Activated T-helper 1 cell treated with anti-CD3 and anti-CD28 coated beads, Interleukin-12 subunit alpha, Interleukin-12 subunit beta, Interleukin-2, Interleukin-4 antibody, amounts not matched to agents 30 ng/mL and 10 ng/mL and 1 ng/mL, durations not matched to agents 14 hours and 24 hours and 36 hours (primary cell): ENCODE measurements around the gene PTGER4. TPM values are rescaled to one million over a fixed set of nuclear protein-coding genes. Genes with fewer than 3 reads are reported as not detected.
A peak's percentile ranks its signal among the peaks of the same experiment; 100 is the strongest.
"Not testable (repeated sequence)": the region's sequence is repeated elsewhere in the genome, so short reads cannot be mapped to it uniquely, and the experiment has no call there.

Experiments used
- DNase-seq: peaks from one replicate; pipeline ENCODE4 v3.0.0; 2021; ENCODE audit warnings: low spot score
- H3K27ac Mint-ChIP-seq: one replicate; pipeline ENCODE4 v1.8.0; 2021; ENCODE audit warnings: mild to moderate bottlenecking, mixed read lengths
- H3K27me3 Mint-ChIP-seq: one replicate; pipeline ENCODE4 v1.8.0; 2022; ENCODE audit warnings: mild to moderate bottlenecking, moderate library complexity, mixed read lengths; ENCODE audit not compliant: insufficient read depth
- H3K36me3 Mint-ChIP-seq: one replicate; pipeline ENCODE4 v1.8.0; 2021; ENCODE audit warnings: low read depth, mixed read lengths
- H3K4me1 Mint-ChIP-seq: one replicate; pipeline ENCODE4 v1.8.0; 2021; ENCODE audit warnings: low read depth, mixed read lengths
- H3K4me3 Mint-ChIP-seq: one replicate; pipeline ENCODE4 v1.8.0; 2021; ENCODE audit warnings: mild to moderate bottlenecking, moderate library complexity, mixed read lengths
- H3K9me3 Mint-ChIP-seq: one replicate; pipeline ENCODE4 v1.8.0; 2021; ENCODE audit warnings: mixed read lengths
- intact Hi-C: fragments of 100-400 bp; cut with micrococcal nuclease; formaldehyde crosslinking; loops from one replicate; pipeline ENCODE4 v1.15.1; 2024
- total RNA-seq: library from RNA; stranded (reverse); gene quantifications from 2 replicates; pipeline ENCODE4 v1.2.3, GENCODE V29; 2022

PTGER4 gene
- total RNA-seq, 1 donor from 2014 or later, result 61.0 TPM

DNA sequence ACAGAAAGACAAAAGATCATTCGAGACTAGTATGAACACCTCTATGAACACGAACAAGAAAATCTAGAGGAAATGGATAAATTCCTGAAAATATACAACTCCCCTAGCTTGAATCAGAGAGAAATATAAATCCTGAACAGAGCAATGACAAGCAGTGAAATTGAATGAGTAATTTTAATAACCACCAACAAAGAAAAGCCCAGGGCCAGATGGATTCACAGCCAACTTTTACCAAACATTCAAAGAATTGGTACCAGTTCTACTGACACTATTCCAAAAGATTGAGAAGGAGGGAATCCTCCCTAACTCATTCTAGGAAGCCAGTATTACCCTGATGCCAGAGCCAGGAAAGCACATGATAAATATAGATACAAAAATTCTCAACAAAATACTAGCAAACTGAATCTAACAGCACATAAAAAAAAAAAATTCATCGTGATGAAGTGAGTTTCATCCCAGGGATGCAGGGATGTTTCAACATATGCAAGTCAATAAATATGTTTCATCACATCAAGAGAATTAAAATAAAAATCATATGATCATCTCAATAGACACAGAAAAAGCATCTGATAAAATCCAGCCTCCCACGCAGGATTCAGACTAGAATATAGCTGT lies 25.2 kb upstream of the PTGER4 start:
- DNase-seq, result no peak
- Mint-ChIP-seq H3K9me3 (peaks cover 11% of the 10 kb centered on the region), H3K36me3 (peaks cover 6% of the 10 kb centered on the region), H3K4me1 (peaks cover 82% of the 10 kb centered on the region), H3K27ac (peak overlapping the region; percentile 95), H3K4me3 (peak overlapping the region; percentile 85), H3K27me3 (peaks cover 2% of the 10 kb centered on the region)
- intact Hi-C loops, result loop anchor here (1.0 to 2.0 kb wide), 2 partner anchors 14 to 164 kb away; no protein-coding TSS in a partner anchor

DNA sequence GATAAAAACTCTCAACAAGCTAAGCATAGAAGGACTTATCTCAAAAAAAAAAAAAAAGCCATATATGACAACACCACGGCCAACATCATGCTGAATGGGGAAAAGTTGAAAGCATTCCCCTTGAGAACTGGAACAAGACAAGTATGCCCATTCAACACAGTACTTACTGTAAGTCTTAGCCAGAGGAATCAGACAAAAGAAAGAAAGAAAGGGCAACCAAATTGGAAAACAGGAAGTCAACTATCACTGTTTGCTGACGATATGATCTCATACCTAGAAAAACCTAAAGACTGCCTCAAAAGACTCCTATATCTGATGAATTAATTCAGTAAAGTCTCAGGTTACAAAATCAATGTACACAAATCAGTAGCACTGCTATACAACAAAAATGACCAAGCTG lies 24.6 kb upstream of the PTGER4 start:
- Mint-ChIP-seq H3K4me3 (peak overlapping the region; percentile 85), H3K9me3 (peaks cover 11% of the 10 kb centered on the region), H3K27me3 (peaks cover 3% of the 10 kb centered on the region), H3K27ac (peak overlapping the region; percentile 85), H3K4me1 (peaks cover 76% of the 10 kb centered on the region), H3K36me3 (peaks cover 6% of the 10 kb centered on the region)
- DNase-seq, result no peak
- intact Hi-C loops, result loop anchor here (1.0 to 2.0 kb wide), 3 partner anchors 14 to 77 kb away; no protein-coding TSS in a partner anchor

DNA sequence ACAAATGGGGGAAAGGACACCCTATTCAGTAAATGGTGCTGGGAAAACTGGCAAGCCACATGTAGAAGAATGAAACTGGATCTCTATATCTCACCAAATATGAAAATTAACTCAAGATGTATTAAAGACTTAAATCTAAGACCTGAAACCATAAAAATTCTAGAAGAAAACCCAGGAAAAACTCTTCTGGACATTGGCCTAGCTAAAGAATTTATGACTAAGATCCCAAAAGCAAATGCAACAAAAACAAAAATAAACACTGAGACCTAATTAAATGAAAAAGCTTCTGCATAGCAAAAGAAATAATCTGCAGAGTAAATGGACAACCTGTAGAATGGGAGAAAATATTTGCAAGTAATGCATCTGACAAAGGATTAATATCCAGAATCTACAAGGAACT lies 23.6 kb upstream of the PTGER4 start:
- H3K27ac Mint-ChIP-seq, intact Hi-C loops: not testable (repeated sequence)

DNA sequence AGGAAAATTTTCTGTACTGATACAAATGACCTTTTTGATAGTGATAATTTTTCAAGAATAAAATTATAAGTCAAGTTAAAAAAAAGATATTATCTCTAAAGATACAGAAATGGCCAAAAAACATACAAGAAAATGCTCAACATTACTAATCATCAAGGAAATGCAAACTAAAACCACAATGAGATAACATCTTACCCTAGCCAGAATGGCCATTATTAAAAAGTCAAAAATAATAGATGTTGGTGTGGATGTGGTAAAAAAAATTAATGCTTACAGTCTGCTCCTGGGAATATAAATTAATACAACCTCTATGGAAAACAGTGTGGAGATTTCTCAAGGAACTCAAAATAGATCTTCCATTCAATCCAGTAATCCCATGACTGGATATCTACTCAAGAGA lies 22.9 kb upstream of the PTGER4 start:
- intact Hi-C loops, result no loop called here
- no peak overlapping the region for H3K4me3 Mint-ChIP-seq
- DNase-seq, result no peak

More for the DNA sequence above, 23.6 kb upstream of the PTGER4 start:
- H3K27me3 Mint-ChIP-seq, H3K4me3 Mint-ChIP-seq, H3K36me3 Mint-ChIP-seq, DNase-seq: not testable (repeated sequence)
- Mint-ChIP-seq H3K9me3 (peaks cover 11% of the 10 kb centered on the region), H3K4me1 (peaks cover 66% of the 10 kb centered on the region)

DNA sequence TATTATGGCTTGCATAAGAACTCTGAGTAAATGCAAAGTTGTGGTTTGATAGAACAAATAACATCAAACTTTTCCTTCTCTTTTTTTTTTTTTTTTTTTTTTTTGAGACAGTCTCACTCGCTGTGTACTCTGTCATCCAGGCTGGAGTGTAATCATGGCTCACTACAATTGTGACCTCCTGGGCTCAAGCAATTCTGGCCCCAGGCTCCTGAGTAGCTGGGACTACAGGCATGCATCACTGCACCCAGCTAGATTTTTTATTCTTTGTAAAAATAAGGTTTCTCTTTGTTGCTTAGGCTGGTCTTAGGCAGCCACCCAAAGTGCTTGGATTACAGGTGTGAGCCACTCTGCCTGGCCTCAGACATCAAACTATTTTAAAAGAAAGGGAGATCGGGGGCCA lies 19.0 kb upstream of the PTGER4 start:
- Mint-ChIP-seq H3K27me3 (peaks cover 3% of the 10 kb centered on the region), H3K9me3 (peaks cover 11% of the 10 kb centered on the region), H3K4me1 (peaks cover 22% of the 10 kb centered on the region), H3K36me3 (peaks cover 4% of the 10 kb centered on the region), H3K4me3 (no peak overlapping the region), H3K27ac (no peak overlapping the region)
- no peak for DNase-seq
- intact Hi-C loops, result no loop called here

More for the DNA sequence above, 22.9 kb upstream of the PTGER4 start:
- peaks cover 3% of the 10 kb centered on the region for H3K27me3 Mint-ChIP-seq
- peaks cover 11% of the 10 kb centered on the region for H3K9me3 Mint-ChIP-seq
- H3K27ac Mint-ChIP-seq, result no peak overlapping the region
- peaks cover 4% of the 10 kb centered on the region for H3K36me3 Mint-ChIP-seq
- H3K4me1 Mint-ChIP-seq, result peaks cover 62% of the 10 kb centered on the region

DNA sequence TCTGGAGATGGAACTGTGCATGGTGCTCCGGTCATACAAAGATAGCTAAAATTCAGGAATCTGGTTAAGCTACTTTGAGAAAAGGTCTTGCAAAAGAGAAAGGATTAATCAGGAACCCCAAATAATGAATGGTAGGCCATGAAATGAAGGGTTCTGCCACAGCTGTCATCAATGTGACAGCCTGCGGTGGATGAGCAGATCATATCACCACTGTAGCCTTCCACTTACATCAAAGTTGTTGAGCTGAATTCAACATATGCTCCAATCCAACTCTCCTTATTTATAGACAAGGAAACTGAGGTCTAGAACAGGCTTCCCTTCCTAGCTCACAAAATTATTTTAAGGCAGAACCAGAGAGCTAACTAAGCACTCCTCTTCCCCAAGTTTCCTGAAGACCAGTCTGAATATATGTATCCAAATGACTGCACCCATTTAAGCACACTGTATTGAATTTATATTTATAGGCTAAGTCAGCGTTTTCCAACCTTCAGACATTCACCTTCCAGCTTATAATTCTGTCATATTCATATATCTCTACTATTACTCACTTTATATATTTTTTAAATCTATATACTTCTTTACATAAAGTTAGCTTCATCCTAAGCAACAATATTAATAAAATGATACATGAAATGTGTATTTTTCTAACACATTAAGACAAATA lies 13.9 kb upstream of the PTGER4 start:
- H3K36me3 Mint-ChIP-seq, result no peaks in the 10 kb centered on the region
- H3K27ac Mint-ChIP-seq, result no peak overlapping the region
- H3K27me3 Mint-ChIP-seq, result peaks cover 4% of the 10 kb centered on the region
- H3K9me3 Mint-ChIP-seq, result no peaks in the 10 kb centered on the region
- H3K4me1 Mint-ChIP-seq, result peaks cover 18% of the 10 kb centered on the region
- H3K4me3 Mint-ChIP-seq, result no peak overlapping the region
- DNase-seq, result no peak
- intact Hi-C loops, result no loop called here

DNA sequence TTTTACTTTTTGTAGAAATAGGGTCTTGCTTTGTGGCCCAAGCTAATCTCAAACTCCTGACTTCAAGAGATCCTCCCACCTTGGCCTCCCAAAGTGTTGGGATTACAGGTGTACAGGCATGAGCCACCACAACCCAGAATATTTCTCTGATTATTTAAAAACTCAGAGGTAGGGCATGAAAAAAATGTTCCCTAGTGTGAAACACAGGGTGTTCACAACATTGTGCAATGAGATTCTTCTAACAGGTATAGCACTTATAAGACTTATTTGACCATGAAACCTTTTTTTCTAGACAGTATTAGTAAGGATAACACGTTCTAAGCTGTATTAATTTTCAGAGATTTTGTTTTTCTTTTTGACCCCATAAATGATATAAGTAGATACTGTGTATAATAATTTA lies 13.1 kb upstream of the PTGER4 start:
- no peaks in the 10 kb centered on the region for H3K36me3 Mint-ChIP-seq
- no peak overlapping the region for H3K27ac Mint-ChIP-seq
- no peak overlapping the region for H3K4me3 Mint-ChIP-seq
- no peaks in the 10 kb centered on the region for H3K9me3 Mint-ChIP-seq
- H3K27me3 Mint-ChIP-seq, result peaks cover 4% of the 10 kb centered on the region
- DNase-seq, result no peak
- intact Hi-C loops, result no loop called here
- H3K4me1 Mint-ChIP-seq, result peaks cover 22% of the 10 kb centered on the region

DNA sequence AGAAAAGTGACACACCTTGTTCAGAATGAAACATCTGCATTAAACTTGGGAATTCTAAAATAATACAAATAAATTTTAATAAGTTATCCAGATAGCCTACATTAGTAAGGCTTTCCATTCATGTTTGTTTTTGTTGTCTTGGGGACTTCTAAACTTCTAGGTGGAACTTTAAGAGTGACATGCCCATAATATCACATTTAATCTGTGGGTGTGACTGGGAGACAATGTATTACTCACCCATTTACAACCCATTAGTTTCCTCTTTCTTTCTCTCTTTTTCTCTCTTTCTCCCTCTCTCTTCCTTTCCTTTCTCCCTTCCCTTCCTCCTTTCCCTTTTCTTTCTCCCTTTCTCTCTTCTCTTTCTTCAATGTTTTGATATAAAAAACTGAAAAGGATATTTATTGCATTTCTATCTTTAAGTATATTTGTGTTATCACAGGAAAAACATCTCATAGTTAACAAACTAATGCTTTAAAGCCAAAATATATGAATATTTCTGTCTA lies 12.5 kb upstream of the PTGER4 start:
- Mint-ChIP-seq H3K4me3 (no peak overlapping the region), H3K36me3 (no peaks in the 10 kb centered on the region), H3K27me3 (peaks cover 4% of the 10 kb centered on the region), H3K9me3 (no peaks in the 10 kb centered on the region), H3K4me1 (peaks cover 24% of the 10 kb centered on the region), H3K27ac (no peak overlapping the region)
- intact Hi-C loops, result no loop called here
- no peak for DNase-seq

DNA sequence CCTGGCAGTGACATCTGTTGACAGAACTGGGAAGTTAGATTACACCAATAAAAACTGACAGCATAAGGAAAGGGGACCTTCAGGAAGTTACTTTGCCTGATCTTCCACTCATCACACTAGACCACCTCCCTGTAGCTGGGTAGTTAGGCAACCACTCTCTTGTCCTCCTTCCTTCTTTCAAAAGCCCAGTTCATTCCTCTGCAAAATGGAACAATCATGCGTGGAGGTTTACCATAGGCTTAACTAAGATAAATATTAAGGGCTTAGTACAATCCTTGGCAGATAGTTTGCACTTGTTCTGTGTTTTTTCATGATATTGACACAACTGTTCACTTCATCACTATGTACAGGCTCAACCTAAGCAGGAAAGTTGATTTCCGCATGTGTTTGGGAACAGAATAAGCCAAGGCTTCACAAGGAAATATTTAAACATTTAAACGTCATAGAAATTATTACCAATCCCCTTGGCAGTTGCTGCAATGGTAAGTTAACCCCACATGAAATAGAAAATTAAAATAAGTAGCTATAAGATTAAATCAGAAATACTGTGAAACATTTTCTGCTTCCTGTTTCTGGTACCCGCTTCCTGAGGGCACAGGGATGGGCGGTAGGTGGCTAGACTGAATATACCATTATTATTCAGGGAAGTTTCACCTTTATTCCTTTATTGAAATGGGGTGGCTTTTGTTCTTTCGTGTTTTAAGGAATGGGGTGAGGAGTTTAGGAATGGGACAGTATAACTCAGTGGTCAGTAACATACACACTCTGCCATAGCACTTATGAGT lies 9.9 kb upstream of the PTGER4 start:
- no peaks in the 10 kb centered on the region for H3K9me3 Mint-ChIP-seq
- peaks cover 4% of the 10 kb centered on the region for H3K27me3 Mint-ChIP-seq
- intact Hi-C loops, result no loop called here
- peaks cover 3% of the 10 kb centered on the region for H3K36me3 Mint-ChIP-seq
- H3K4me1 Mint-ChIP-seq, result peaks cover 47% of the 10 kb centered on the region
- H3K27ac Mint-ChIP-seq, result no peak overlapping the region
- no peak overlapping the region for H3K4me3 Mint-ChIP-seq
- no peak for DNase-seq

DNA sequence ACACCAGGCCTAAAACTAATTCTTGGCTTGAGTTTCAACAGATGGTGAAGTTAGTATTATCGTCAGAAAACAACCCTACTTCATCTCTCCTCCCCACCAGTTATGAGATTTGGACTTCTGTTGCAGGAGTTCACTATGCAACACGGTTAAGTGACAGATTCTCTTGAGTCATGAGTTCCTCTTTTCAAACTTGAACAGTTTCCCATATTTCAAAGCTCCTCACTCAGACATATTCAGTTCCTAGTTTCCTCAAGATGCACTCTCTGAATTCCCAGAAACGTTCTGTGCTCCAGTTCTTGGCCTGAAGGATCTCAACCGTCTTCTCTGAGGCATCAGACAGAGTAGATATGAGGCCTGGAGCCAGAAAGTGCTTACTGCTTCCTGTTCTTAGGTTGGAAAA lies 7.3 kb upstream of the PTGER4 start:
- DNase-seq, result no peak
- Mint-ChIP-seq H3K4me3 (no peak overlapping the region), H3K9me3 (no peaks in the 10 kb centered on the region), H3K36me3 (peaks cover 3% of the 10 kb centered on the region), H3K27me3 (no peaks in the 10 kb centered on the region), H3K27ac (no peak overlapping the region), H3K4me1 (peaks cover 70% of the 10 kb centered on the region)
- intact Hi-C loops, result no loop called here

DNA sequence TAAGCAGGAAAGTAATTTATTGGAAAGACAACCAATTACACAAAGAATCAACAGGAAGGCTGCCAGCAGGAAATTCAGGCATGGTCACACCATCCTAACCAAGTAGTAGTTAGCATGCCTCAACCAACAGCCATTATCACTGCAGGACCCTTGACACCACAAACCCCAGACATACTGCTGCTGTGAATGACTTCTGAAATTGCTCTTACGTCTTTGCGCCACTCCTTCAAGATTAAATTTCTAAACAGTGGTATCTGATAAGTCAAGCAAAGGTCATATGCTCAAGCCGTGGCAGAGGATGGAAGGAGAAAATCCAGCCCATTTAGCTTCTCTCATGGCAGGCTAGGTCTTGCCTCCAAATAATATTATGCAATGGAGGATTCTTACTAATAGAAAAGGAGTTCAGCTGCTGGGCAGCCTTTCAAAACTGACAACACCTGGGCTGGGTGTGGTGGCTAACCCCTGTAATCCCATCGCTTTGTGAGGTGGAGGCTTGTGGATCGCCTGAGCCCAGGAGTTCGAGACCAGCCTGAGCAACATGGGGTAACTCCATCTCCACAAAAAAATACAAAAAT lies 5.0 kb upstream of the PTGER4 start:
- Mint-ChIP-seq H3K27ac (no peak overlapping the region), H3K9me3 (no peaks in the 10 kb centered on the region), H3K36me3 (peaks cover 3% of the 10 kb centered on the region), H3K4me3 (no peak overlapping the region), H3K4me1 (peaks cover 82% of the 10 kb centered on the region), H3K27me3 (no peaks in the 10 kb centered on the region)
- DNase-seq, result no peak
- intact Hi-C loops, result loop anchor here (1.0 to 5.0 kb wide), 7 partner anchors 19 to 1477 kb away; no protein-coding TSS in a partner anchor

DNA sequence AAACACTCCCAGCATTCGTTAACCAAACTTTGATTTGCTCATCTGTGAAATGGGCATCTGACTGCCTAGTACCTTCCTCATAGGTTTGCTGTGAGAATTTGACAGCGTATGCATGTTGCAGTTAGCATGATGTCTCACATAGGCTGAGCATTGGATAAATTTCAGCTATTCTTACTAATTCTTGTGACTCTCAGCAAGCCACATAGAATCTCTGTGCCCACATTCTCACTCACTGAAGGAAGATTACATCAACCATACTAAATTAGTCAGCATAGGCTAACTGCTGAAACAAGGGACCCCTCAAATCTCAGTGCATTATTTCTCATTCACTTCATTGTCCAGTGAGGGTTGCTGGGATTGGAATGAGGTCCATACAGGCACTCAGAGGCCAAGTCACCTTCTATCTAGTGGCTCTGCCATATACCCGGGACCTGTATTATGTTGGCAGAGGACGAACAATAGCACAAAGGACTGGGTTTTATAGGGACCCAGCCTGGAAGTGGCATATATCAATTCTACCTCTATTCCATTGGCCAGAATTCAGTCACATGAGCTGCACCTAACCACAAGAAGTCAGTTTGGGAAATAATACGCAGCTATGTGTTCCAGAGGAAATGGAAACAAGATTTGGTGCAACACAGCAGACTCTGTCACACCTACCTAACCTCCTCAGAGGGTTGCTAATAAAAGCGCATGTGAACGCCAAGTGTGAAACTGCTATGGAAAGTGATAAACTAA lies 4.2 kb upstream of the PTGER4 start:
- peak overlapping the region; percentile 35 for H3K4me3 Mint-ChIP-seq
- peaks cover 7% of the 10 kb centered on the region for H3K36me3 Mint-ChIP-seq
- no peaks in the 10 kb centered on the region for H3K9me3 Mint-ChIP-seq
- intact Hi-C loops, result loop anchor here (1.0 to 5.0 kb wide), 7 partner anchors 20 to 1478 kb away; no protein-coding TSS in a partner anchor
- H3K27me3 Mint-ChIP-seq, result no peaks in the 10 kb centered on the region
- H3K27ac Mint-ChIP-seq, result peak overlapping the region; percentile 82
- H3K4me1 Mint-ChIP-seq, result peaks cover 75% of the 10 kb centered on the region
- peak; percentile 29 for DNase-seq
